H1 (cell line): ENCODE measurements around the gene GALNT15. TPM values are rescaled to one million over a fixed set of nuclear protein-coding genes. Genes with fewer than 3 reads are reported as not detected.

Experiments
- CTCF ChIA-PET: fragments of 300-600 bp; sonication (Branson Sonifier 250); formaldehyde crosslinking; loops from one replicate; lab custom pipeline; 2021; ENCODE audit not compliant: partially characterized antibody; lab: Charles Lee
- POLR2A ChIA-PET: fragments of 300-600 bp; sonication (Branson Sonifier 250); formaldehyde crosslinking; loops from one replicate; lab custom pipeline; 2021; ENCODE audit warnings: inconsistent platforms; ENCODE audit not compliant: partially characterized antibody; lab: Charles Lee
- DNase-seq, 2 experiments: peaks; one replicate each; pipeline versions ENCODE4 v3.0.0 to v3.0.0-alpha.2; 2010 to 2022; ENCODE audit warnings: low spot score in 2 of 2, low read depth in 1 of 2, mixed read lengths in 1 of 2
- FAIRE-seq: peaks from 2 replicates; lab custom pipeline; 2011; peaks lifted over from hg19 to GRCh38; lab: Jason Lieb, UNC
- H2AFZ ChIP-seq: 2 replicates; pipeline ENCODE4 v1.8.1; 2012; ENCODE audit warnings: low read length, inconsistent platforms
- H2AK5ac ChIP-seq: 2 replicates; pipeline ENCODE4 v1.6.1; 2013; ENCODE audit warnings: low read depth, low read length
- H2BK120ac ChIP-seq: replicated peaks from 2 replicates; pipeline ENCODE3; 2013; ENCODE audit warnings: low read depth, low read length, inconsistent platforms
- H2BK12ac ChIP-seq: 2 replicates; pipeline ENCODE4 v1.6.1; 2013; ENCODE audit warnings: low read depth, low read length
- H2BK15ac ChIP-seq: 2 replicates; pipeline ENCODE4 v1.6.1; 2013; ENCODE audit warnings: low read length
- H2BK20ac ChIP-seq: 2 replicates; pipeline ENCODE4 v1.6.1; 2013; ENCODE audit warnings: low read length
- H2BK5ac ChIP-seq: 2 replicates; pipeline ENCODE4 v1.6.1; 2013; ENCODE audit warnings: low read depth, low read length
- H3K14ac ChIP-seq: 2 replicates; pipeline ENCODE4 v1.6.1; 2013; ENCODE audit warnings: inconsistent platforms; ENCODE audit not compliant: insufficient read length
- H3K18ac ChIP-seq: 2 replicates; pipeline ENCODE4 v1.6.1; 2013; ENCODE audit warnings: low read length; ENCODE audit errors: extremely low read depth
- H3K23ac ChIP-seq: 2 replicates; pipeline ENCODE4 v1.6.1; 2013; ENCODE audit warnings: inconsistent platforms; ENCODE audit not compliant: insufficient read length
- H3K23me2 ChIP-seq: 2 replicates; pipeline ENCODE4 v1.6.1; 2013; ENCODE audit warnings: low read depth, low read length
- H3K27ac ChIP-seq: 2 replicates; pipeline ENCODE4 v1.6.1; 2011; ENCODE audit warnings: low read depth, low read length, inconsistent platforms
- H3K27me3 ChIP-seq, 4 experiments: replicated peaks in 1 of 4; 1 replicate in 1 of 4; 2 replicates in 3 of 4; pipeline versions ENCODE4 v1.6.1 to v1.8.1; 2011 to 2013; ENCODE audit warnings: low read length in 3 of 4, mild to moderate bottlenecking in 3 of 4, inconsistent platforms in 2 of 4, mixed read lengths in 2 of 4, moderate library complexity in 1 of 4; ENCODE audit not compliant: control insufficient read depth in 3 of 4, insufficient read depth in 3 of 4; ENCODE audit errors: extremely low read depth in 1 of 4
- H3K36me3 ChIP-seq, 4 experiments: 2 replicates each; pipeline versions ENCODE4 v1.6.1 to v1.8.1; 2011 to 2013; ENCODE audit warnings: mild to moderate bottlenecking in 4 of 4, low read length in 3 of 4, moderate library complexity in 2 of 4, control low read depth in 1 of 4, inconsistent platforms in 1 of 4; ENCODE audit not compliant: insufficient read depth in 4 of 4, control insufficient read depth in 2 of 4
- H3K4ac ChIP-seq: replicated peaks from 2 replicates; pipeline ENCODE3; 2013; ENCODE audit warnings: low read length, low read depth, mixed read lengths, inconsistent platforms; ENCODE audit not compliant: insufficient read length
- H3K4me1 ChIP-seq, 4 experiments: replicated peaks in 1 of 4; 1 replicate in 1 of 4; 2 replicates in 3 of 4; pipeline versions ENCODE4 v1.6.1 to v1.8.1; 2011 to 2013; ENCODE audit warnings: low read length in 3 of 4, inconsistent platforms in 2 of 4, mixed read lengths in 1 of 4; ENCODE audit not compliant: insufficient read depth in 4 of 4, control insufficient read depth in 3 of 4
- H3K4me2 ChIP-seq, 2 experiments: 2 replicates each; pipeline versions ENCODE4 v1.6.1 to v1.8.1; 2011 to 2013; ENCODE audit warnings: low read depth in 2 of 2, low read length in 2 of 2, control low read depth in 1 of 2, inconsistent platforms in 1 of 2, mild to moderate bottlenecking in 1 of 2; ENCODE audit not compliant: insufficient read depth in 1 of 2
- H3K4me3 ChIP-seq, 4 experiments: fragments of 200-600, 300-600 bp in 1 of 4; sonication (generic), shearing (Covaris generic), sonication (Bioruptor Twin) in 1 of 4; 2 replicates each; pipeline versions ENCODE4 v1.5.1 to v1.8.1; 2011 to 2016; ENCODE audit warnings: low read length in 4 of 4, low read depth in 3 of 4, control low read depth in 2 of 4, inconsistent platforms in 2 of 4, mild to moderate bottlenecking in 2 of 4, mixed read lengths in 1 of 4, moderate library complexity in 1 of 4; ENCODE audit not compliant: insufficient read depth in 2 of 4; ENCODE audit errors: extremely low read depth in 1 of 4
- H3K56ac ChIP-seq: replicated peaks from 2 replicates; pipeline ENCODE3; 2013; ENCODE audit warnings: low read depth, mild to moderate bottlenecking, mixed read lengths, low read length, inconsistent platforms; ENCODE audit not compliant: insufficient read length
- H3K79me1 ChIP-seq: 2 replicates; pipeline ENCODE4 v1.6.1; 2013; ENCODE audit warnings: low read depth, low read length, control low read depth
- H3K79me2 ChIP-seq, 2 experiments: 2 replicates each; pipeline versions ENCODE4 v1.6.1 to v1.8.1; 2012 to 2013; ENCODE audit warnings: low read length in 2 of 2, mild to moderate bottlenecking in 2 of 2, inconsistent platforms in 1 of 2; ENCODE audit not compliant: insufficient read depth in 2 of 2, control insufficient read depth in 1 of 2
- H3K9ac ChIP-seq, 4 experiments: replicated peaks in 1 of 4; 1 replicate in 1 of 4; 2 replicates in 3 of 4; pipeline versions ENCODE4 v1.6.1 to v1.8.1; 2011 to 2013; ENCODE audit warnings: low read depth in 3 of 4, low read length in 3 of 4, control low read depth in 2 of 4, mild to moderate bottlenecking in 2 of 4, moderate library complexity in 2 of 4, inconsistent platforms in 1 of 4; ENCODE audit errors: extremely low read depth in 1 of 4
- H3K9me3 ChIP-seq, 2 experiments: 2 replicates each; pipeline versions ENCODE4 v1.6.1 to v1.8.1; 2012 to 2013; ENCODE audit warnings: mild to moderate bottlenecking in 2 of 2, moderate library complexity in 2 of 2, control low read depth in 1 of 2, inconsistent platforms in 1 of 2, low read depth in 1 of 2, low read length in 1 of 2, mixed read lengths in 1 of 2; ENCODE audit not compliant: insufficient read depth in 2 of 2
- H4K20me1 ChIP-seq, 2 experiments: replicated peaks in 1 of 2; 2 replicates each; pipeline versions ENCODE3 to v1.8.1; 2011 to 2013; ENCODE audit warnings: inconsistent platforms in 2 of 2, low read length in 2 of 2, mild to moderate bottlenecking in 1 of 2; ENCODE audit not compliant: insufficient read depth in 2 of 2, control insufficient read depth in 1 of 2
- H4K5ac ChIP-seq: 2 replicates; pipeline ENCODE4 v1.6.1; 2013; ENCODE audit warnings: low read length, low read depth, mixed read lengths, inconsistent platforms; ENCODE audit not compliant: insufficient read length
- H4K8ac ChIP-seq: 2 replicates; pipeline ENCODE4 v1.8.0; 2013; ENCODE audit warnings: mild to moderate bottlenecking, moderate library complexity, low read length, inconsistent platforms; ENCODE audit not compliant: insufficient read depth; ENCODE audit errors: extremely low read depth
- H4K91ac ChIP-seq: replicated peaks from 2 replicates; pipeline ENCODE3; 2013; ENCODE audit warnings: low read length, mixed read lengths, inconsistent platforms; ENCODE audit not compliant: insufficient read length
- ASH2L ChIP-seq: fragments of 200-600, 300-600 bp; sonication (generic); IDR thresholded peaks from one replicate; pipeline ENCODE4 v1.7.1; 2017; ENCODE audit warnings: low read length
- BRCA1 ChIP-seq: IDR thresholded peaks from 2 replicates; pipeline ENCODE4 v1.6.1; 2012; ENCODE audit warnings: low read depth, low read length, improper control_type of control experiment
- CHD1 ChIP-seq: IDR thresholded peaks from 2 replicates; pipeline ENCODE4 v1.6.1; 2012; ENCODE audit warnings: low read depth, low read length, improper control_type of control experiment
- HDAC2 ChIP-seq, 2 experiments: fragments of 300-600 bp in 1 of 2; sonication (generic) in 1 of 2; IDR thresholded peaks; 2 replicates each; pipeline ENCODE4 v1.6.1; 2011 to 2012; ENCODE audit warnings: low read depth in 2 of 2, low read length in 2 of 2, mild to moderate bottlenecking in 2 of 2, moderate library complexity in 2 of 2, borderline replicate concordance in 1 of 2, inconsistent platforms in 1 of 2
- HDAC6 ChIP-seq: IDR thresholded peaks from one replicate; pipeline ENCODE4 v1.7.1; 2012; ENCODE audit warnings: low read depth, mild to moderate bottlenecking, inconsistent platforms, low read length, moderate library complexity
- JUN ChIP-seq: IDR thresholded peaks from 2 replicates; pipeline ENCODE4 v1.6.1; 2011; ENCODE audit warnings: low read depth, mild to moderate bottlenecking, improper control_type of control experiment, low read length
- JUND ChIP-seq: IDR thresholded peaks from 2 replicates; pipeline ENCODE4 v1.6.1; 2011; ENCODE audit warnings: mild to moderate bottlenecking, improper control_type of control experiment, low read length
- KDM4A ChIP-seq: IDR thresholded peaks from one replicate; pipeline ENCODE4 v1.7.1; 2012; ENCODE audit warnings: low read depth, mild to moderate bottlenecking, moderate library complexity, low read length, inconsistent platforms; ENCODE audit not compliant: severe bottlenecking
- MAFK ChIP-seq: IDR thresholded peaks from 2 replicates; pipeline ENCODE4 v1.6.1; 2012; ENCODE audit warnings: low read depth, mild to moderate bottlenecking, improper control_type of control experiment, low read length
- NANOG ChIP-seq: IDR thresholded peaks from 2 replicates; pipeline ENCODE4 v1.6.1; 2011; ENCODE audit warnings: low read length, low read depth, mild to moderate bottlenecking, inconsistent platforms; ENCODE audit not compliant: insufficient read depth, poor library complexity, severe bottlenecking
- POU5F1 ChIP-seq: IDR thresholded peaks from 2 replicates; pipeline ENCODE4 v1.6.1; 2011; ENCODE audit warnings: low read depth, mild to moderate bottlenecking, low read length, moderate library complexity
- SAP30 ChIP-seq: fragments of 300-600 bp; sonication (generic); IDR thresholded peaks from 2 replicates; pipeline ENCODE4 v1.7.1; 2012; ENCODE audit warnings: low read length, moderate library complexity, mild to moderate bottlenecking, inconsistent platforms; ENCODE audit not compliant: insufficient read depth, insufficient replicate concordance
- TAF1 ChIP-seq: IDR thresholded peaks from 2 replicates; pipeline ENCODE4 v1.6.1; 2011; ENCODE audit warnings: mild to moderate bottlenecking, low read depth, low read length
- TBP ChIP-seq: IDR thresholded peaks from 2 replicates; pipeline ENCODE4 v1.6.1; 2011; ENCODE audit warnings: low read depth, low read length, improper control_type of control experiment
- ZNF274 ChIP-seq: IDR thresholded peaks from 2 replicates; pipeline ENCODE4 v1.7.0; 2012; ENCODE audit warnings: low read length, borderline replicate concordance; ENCODE audit errors: extremely low read depth
- polyA plus RNA-seq, 7 experiments: library from polyadenylated mRNA; depleted of rRNA in 3 of 7; stranded (reverse) in 5 of 7; unstranded in 2 of 7; fragments of >200 nt in 5 of 7; fragments of 200-250 nt in 2 of 7; gene quantifications; 1 replicate in 5 of 7; 2 replicates in 1 of 7; 4 replicates in 1 of 7; pipeline versions ENCODE4 v1.2.1 to v1.2.3, GENCODE V29; 2011 to 2013; ENCODE audit warnings: missing spikeins in 2 of 7, mixed read lengths in 2 of 7
- total RNA-seq: library from RNA; stranded (reverse); fragmentation: NEBNext Ultra II Directional; extraction: Animal tissue kit (Norgen Biotek cat#: 25700); gene quantifications from 2 replicates; pipeline ENCODE4 v1.2.1, GENCODE V29; 2021
- TF ChIP-seq, protein P1 (sequence below): IDR thresholded peaks from 2 replicates; pipeline ENCODE4 v1.6.1; 2012; ENCODE audit warnings: inconsistent platforms

The GALNT15 gene
- total and polyA plus RNA-seq, 2 of the 8 experiments (the other 6 are each of a cell fraction or from before 2014, with no cell fraction given): 0.02 TPM; not detected in 1

DNA sequence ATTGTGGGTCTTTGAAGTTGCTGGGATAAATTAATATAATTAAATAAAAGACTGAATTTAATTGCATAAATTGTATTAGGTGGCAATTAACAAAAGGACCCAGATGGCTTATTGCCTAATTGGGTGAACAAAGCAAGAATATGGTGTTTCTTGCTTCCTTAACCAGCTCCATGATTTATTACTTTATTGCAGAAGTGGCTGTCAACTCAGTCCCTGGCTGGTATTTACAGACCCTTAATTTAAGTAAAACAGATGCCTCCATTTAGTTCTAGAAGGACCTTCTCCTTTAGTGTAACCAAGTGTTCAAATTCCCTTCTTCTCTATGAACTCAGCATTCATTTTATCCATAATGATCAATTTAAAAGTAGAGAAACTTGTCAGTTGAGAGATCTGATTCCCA, 55.2 kb downstream of the GALNT15 start:
- CTCF ChIA-PET: no interaction called here
- POLR2A ChIA-PET: no interaction called here
- H4K8ac ChIP-seq: no peak overlapping the region
- H2BK120ac ChIP-seq: no peak overlapping the region
- no peaks in the 10 kb centered on the region for H3K9me3 ChIP-seq
- H3K27me3 ChIP-seq: no peaks in the 10 kb centered on the region
- no peak overlapping the region for H3K18ac ChIP-seq
- H3K36me3 ChIP-seq: no peaks in the 10 kb centered on the region
- H3K23ac ChIP-seq: no peak overlapping the region
- no peaks in the 10 kb centered on the region for H3K79me1 ChIP-seq
- H3K4me1 ChIP-seq: no peaks in the 10 kb centered on the region
- no peak overlapping the region for H2BK20ac ChIP-seq
- H2BK5ac ChIP-seq: no peak overlapping the region
- no peak overlapping the region for H3K14ac ChIP-seq
- no peak overlapping the region for H2AFZ ChIP-seq
- no peak overlapping the region for H3K4me3 ChIP-seq
- H3K9ac ChIP-seq: no peak overlapping the region
- no peaks in the 10 kb centered on the region for H3K23me2 ChIP-seq
- H4K20me1 ChIP-seq: no peaks in the 10 kb centered on the region
- no peaks in the 10 kb centered on the region for H3K79me2 ChIP-seq
- H4K5ac ChIP-seq: no peak overlapping the region
- no peak overlapping the region for H3K27ac ChIP-seq
- FAIRE-seq: no peak
- no peak overlapping the region for H2BK15ac ChIP-seq
- H2AK5ac ChIP-seq: no peak overlapping the region
- no peak overlapping the region for H3K56ac ChIP-seq
- H3K4ac ChIP-seq: no peak overlapping the region
- H4K91ac ChIP-seq: no peak overlapping the region
- no peak overlapping the region for H2BK12ac ChIP-seq
- DNase-seq: no peak
- H3K4me2 ChIP-seq: no peak overlapping the region
- TF ChIP-seq ASH2L (no peak), TAF1 (no peak), HDAC6 (no peak), JUND (no peak), CHD1 (no peak), JUN (no peak), MAFK (no peak), SAP30 (no peak), KDM4A (no peak), POU5F1 (no peak), BRCA1 (no peak), NANOG (no peak), TBP (no peak), HDAC2 (IDR thresholded peaks at IDR 0.05; ENCODE audit: borderline replicate concordance in 1 of 2, low read depth in 2 of 2, low read length in 2 of 2) (no peak), ZNF274 (no peak)
- TF ChIP-seq, protein P1, sequence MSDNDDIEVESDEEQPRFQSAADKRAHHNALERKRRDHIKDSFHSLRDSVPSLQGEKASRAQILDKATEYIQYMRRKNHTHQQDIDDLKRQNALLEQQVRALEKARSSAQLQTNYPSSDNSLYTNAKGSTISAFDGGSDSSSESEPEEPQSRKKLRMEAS: no peak
